ENCODE data around the gene WDR89.
"Not testable (repeated sequence)": the region's sequence is repeated elsewhere in the genome, so short reads cannot be mapped to it uniquely, and the experiment has no call there.

Gene WDR89

GRCh38 chr14:63652406-63652805, 10.7 kb upstream of the WDR89 start:
- DNase-seq, result no peak

- no peak for DNase-seq
Measured at GRCh38 chr14:63650256-63650952, 8.7 kb upstream of the WDR89 start.

- DNase-seq, result no peak
Measured at GRCh38 chr14:63647696-63648410, 6.2 kb upstream of the WDR89 start.

GRCh38 chr14:63644741-63645140, 3.1 kb upstream of the WDR89 start:
- DNase-seq, result no peak

- DNase-seq, result no peak
Measured at GRCh38 chr14:63642656-63643382, 1.1 kb upstream of the WDR89 start.

- peak; percentile 57 for DNase-seq
Measured at GRCh38 chr14:63642229-63642611, 549 bp upstream of the WDR89 start.

- DNase-seq, result no peak
Measured at GRCh38 chr14:63638493-63638892, 3.2 kb downstream of the WDR89 start.

GRCh38 chr14:63636094-63636635, 5.5 kb downstream of the WDR89 start:
- DNase-seq, result not testable (repeated sequence)

GRCh38 chr14:63633801-63634200, 7.9 kb downstream of the WDR89 start:
- DNase-seq, result no peak

- DNase-seq, result peak; percentile 14
Measured at GRCh38 chr14:63632932-63633514, 8.6 kb downstream of the WDR89 start.

- no peak for DNase-seq
Measured at GRCh38 chr14:63624701-63625100, 17.0 kb downstream of the WDR89 start.

GRCh38 chr14:63624203-63624602, 17.5 kb downstream of the WDR89 start:
- DNase-seq, result no peak

- not testable (repeated sequence) for DNase-seq
Measured at GRCh38 chr14:63621975-63622374, 19.7 kb downstream of the WDR89 start.

- no peak for DNase-seq
Measured at GRCh38 chr14:63616015-63616414, 25.7 kb downstream of the WDR89 start.

GRCh38 chr14:63614679-63615363, 26.9 kb downstream of the WDR89 start:
- DNase-seq, result no peak

- no peak for DNase-seq
Measured at GRCh38 chr14:63611078-63611477, 30.6 kb downstream of the WDR89 start.

GRCh38 chr14:63605041-63605532, 36.6 kb downstream of the WDR89 start:
- no peak for DNase-seq

GRCh38 chr14:63604626-63605025, 37.0 kb downstream of the WDR89 start:
- DNase-seq, result no peak

- no peak for DNase-seq
Measured at GRCh38 chr14:63603749-63604277, 37.9 kb downstream of the WDR89 start.

GRCh38 chr14:63598807-63599206, 42.9 kb downstream of the WDR89 start:
- DNase-seq, result no peak

GRCh38 chr14:63596998-63597658, 44.5 kb downstream of the WDR89 start:
- DNase-seq, result no peak
